Measurements from ENCODE around the gene CDT1.

Gene CDT1

GRCh38 chr16:88803264-88803987 is at the start of gene CDT1:
Gene CDT1 (plus strand): TSS chr16:88803789. CDS start chr16:88803832, 43 bp downstream.
- DNase-seq = peak in 48 of 51 donors; percentile 23 to 85 (median 60)

- DNase-seq = no peak
Measured at GRCh38 chr16:88754109-88754911, 49.3 kb upstream of the CDT1 start.

GRCh38 chr16:88754912-88755744 is 48.5 kb upstream of the CDT1 start:
- peak in 4 of 51 donors; percentile 7 to 50 (median 36) for DNase-seq

- DNase-seq = no peak
Measured at GRCh38 chr16:88755745-88756443, 47.7 kb upstream of the CDT1 start.

- no peak for DNase-seq
Measured at GRCh38 chr16:88758227-88758943, 45.2 kb upstream of the CDT1 start.

GRCh38 chr16:88758944-88759244 is 44.7 kb upstream of the CDT1 start:
- DNase-seq = no peak

GRCh38 chr16:88759245-88759975 is 44.2 kb upstream of the CDT1 start:
- DNase-seq = no peak

- DNase-seq = no peak
Measured at GRCh38 chr16:88759976-88760350, 43.6 kb upstream of the CDT1 start.

- no peak for DNase-seq
Measured at GRCh38 chr16:88760424-88761142, 43.0 kb upstream of the CDT1 start.

- DNase-seq = no peak
Measured at GRCh38 chr16:88761143-88761534, 42.5 kb upstream of the CDT1 start.

GRCh38 chr16:88761830-88762229 is 41.8 kb upstream of the CDT1 start:
- DNase-seq = no peak

- DNase-seq = no peak
Measured at GRCh38 chr16:88762258-88762870, 41.2 kb upstream of the CDT1 start.

- no peak for DNase-seq
Measured at GRCh38 chr16:88762941-88763340, 40.6 kb upstream of the CDT1 start.

GRCh38 chr16:88763502-88764053 is 40.0 kb upstream of the CDT1 start:
- DNase-seq = no peak

GRCh38 chr16:88764080-88764479 is 39.5 kb upstream of the CDT1 start:
- DNase-seq = no peak

- no peak for DNase-seq
Measured at GRCh38 chr16:88764913-88765349, 38.7 kb upstream of the CDT1 start.

GRCh38 chr16:88766975-88767374 is 36.6 kb upstream of the CDT1 start:
- DNase-seq = no peak

GRCh38 chr16:88767546-88768070 is 36.0 kb upstream of the CDT1 start:
- no peak for DNase-seq

Data from hypothalamus (tissue), 51 donors.